ENCODE results near the gene SPDYE11.
"Not testable (repeated sequence)": the region's sequence is repeated elsewhere in the genome, so short reads cannot be mapped to it uniquely, and the experiment has no call there.

Gene SPDYE11, protein sequence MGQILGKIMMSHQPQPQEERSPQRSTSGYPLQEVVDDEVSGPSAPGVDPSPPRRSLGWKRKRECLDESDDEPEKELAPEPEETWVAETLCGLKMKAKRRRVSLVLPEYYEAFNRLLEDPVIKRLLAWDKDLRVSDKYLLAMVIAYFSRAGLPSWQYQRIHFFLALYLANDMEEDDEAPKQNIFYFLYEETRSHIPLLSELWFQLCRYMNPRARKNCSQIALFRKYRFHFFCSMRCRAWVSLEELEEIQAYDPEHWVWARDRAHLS

DNA sequence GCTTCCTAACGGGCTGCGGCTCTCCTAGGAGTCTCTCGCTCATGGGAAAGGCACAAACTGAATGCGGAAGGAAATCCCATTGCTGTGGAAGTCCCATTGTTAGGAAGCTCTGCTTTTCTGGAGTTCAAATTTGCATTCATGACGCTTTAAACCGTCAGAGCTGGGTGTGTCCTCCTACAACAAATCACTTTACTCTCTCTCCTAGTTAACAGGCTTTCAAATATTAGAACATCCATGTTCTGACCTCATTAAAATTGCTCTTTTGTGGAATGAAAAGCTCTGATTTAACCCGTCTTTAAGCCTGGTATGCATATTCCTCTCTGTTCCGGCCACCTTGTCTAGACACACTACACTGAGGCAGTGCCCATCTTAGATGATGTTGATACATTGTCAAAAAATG, at the start of gene SPDYE11:
Gene SPDYE11 (minus strand): TSS at position 101 of the 400 bp plus-strand sequence. CDS start 1,800 bp downstream, outside the sequence.
- DNase-seq (ENCODE audit: low read depth): not testable (repeated sequence)

DNA sequence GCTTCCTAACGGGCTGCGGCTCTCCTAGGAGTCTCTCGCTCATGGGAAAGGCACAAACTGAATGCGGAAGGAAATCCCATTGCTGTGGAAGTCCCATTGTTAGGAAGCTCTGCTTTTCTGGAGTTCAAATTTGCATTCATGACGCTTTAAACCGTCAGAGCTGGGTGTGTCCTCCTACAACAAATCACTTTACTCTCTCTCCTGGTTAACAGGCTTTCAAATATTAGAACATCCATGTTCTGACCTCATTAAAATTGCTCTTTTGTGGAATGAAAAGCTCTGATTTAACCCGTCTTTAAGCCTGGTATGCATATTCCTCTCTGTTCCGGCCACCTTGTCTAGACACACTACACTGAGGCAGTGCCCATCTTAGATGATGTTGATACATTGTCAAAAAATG, 28.2 kb upstream of the SPDYE11 start, which contains the start of gene SPDYE9:
Gene SPDYE9 (minus strand): TSS at position 101 of the 400 bp plus-strand sequence. CDS start 1,800 bp downstream, outside the sequence.
- DNase-seq (ENCODE audit: low read depth): not testable (repeated sequence)

DNA sequence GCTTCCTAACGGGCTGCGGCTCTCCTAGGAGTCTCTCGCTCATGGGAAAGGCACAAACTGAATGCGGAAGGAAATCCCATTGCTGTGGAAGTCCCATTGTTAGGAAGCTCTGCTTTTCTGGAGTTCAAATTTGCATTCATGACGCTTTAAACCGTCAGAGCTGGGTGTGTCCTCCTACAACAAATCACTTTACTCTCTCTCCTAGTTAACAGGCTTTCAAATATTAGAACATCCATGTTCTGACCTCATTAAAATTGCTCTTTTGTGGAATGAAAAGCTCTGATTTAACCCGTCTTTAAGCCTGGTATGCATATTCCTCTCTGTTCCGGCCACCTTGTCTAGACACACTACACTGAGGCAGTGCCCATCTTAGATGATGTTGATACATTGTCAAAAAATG, 28.0 kb downstream of the SPDYE11 start, which contains the start of gene SPDYE8:
Gene SPDYE8 (minus strand): TSS at position 101 of the 400 bp plus-strand sequence. CDS start 1,800 bp downstream, outside the sequence.
- DNase-seq (ENCODE audit: low read depth): not testable (repeated sequence)

DNA sequence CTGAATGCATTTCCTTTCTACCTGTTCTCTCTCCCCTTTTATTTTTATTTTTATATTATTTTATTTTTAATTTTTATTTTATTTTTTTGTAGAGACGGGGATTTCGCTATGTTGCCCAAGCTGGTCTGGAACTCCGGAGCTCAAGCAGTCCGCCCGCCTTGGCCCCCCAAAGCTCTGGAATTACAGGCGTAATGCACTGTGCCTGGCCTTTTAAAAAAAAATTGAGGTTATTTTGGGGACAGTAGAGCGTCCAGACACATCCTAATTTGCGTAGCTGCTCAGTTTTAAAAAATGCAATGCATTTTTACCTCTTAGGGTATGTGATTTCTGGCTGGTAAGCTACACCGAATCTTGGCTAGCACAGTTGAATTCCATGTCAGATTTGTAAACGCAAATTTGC, 51.2 kb downstream of the SPDYE11 start:
- DNase-seq (ENCODE audit: low read depth): not testable (repeated sequence)

DNA sequence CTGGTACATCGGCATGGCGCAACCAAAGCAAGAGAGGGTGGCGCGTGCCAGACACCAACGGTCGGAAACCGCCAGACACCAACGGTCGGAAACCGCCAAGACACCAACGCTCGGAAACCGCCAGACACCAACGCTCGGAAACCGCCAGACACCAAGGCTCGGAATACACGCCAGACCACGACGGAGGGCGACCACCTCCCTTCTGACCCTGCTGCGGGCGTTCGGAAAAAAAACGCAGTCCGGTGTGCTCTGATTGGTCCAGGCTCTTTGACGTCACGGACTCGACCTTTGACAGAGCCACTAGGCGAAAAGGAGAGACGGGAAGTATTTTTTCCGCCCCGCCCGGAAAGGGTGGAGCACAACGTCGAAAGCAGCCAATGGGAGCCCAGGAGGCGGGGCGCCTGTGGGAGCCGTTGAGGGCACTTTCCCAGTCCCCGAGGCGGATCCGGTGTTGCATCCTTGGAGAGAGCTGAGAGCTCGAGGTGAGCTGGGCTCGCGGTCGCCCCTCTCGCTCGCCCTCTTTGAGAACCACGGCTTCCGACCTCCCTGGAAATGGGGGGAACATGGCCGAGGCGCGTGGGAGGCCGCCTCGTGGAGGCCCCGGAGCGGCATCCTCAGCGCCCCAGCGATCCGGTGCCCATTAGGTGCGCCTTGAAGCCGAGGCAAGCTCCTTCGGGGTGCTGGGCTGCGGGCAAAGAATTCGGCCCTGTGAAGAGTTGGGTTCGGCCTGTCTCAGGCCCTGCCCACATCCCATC, 51.8 kb downstream of the SPDYE11 start:
- DNase-seq (ENCODE audit: low read depth): peak; percentile 68

DNA sequence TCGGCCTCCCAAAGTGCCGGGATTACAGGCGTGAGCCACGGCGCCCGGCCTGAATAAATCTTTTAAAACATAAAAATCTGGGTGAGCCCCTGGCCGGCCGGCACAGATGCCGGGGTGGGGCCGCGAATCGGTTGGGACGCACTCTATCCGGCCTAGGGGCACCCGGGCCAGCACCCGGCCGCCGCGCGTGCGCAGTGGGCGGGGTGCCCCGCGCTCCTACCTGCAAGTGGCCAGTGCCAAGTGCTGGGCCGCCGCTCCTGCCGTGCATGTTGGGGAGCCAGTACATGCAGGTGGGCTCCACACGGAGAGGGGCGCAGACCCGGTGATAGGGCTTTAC, 52.4 kb downstream of the SPDYE11 start:
- not testable (repeated sequence) for DNase-seq (ENCODE audit: low read depth)

DNA sequence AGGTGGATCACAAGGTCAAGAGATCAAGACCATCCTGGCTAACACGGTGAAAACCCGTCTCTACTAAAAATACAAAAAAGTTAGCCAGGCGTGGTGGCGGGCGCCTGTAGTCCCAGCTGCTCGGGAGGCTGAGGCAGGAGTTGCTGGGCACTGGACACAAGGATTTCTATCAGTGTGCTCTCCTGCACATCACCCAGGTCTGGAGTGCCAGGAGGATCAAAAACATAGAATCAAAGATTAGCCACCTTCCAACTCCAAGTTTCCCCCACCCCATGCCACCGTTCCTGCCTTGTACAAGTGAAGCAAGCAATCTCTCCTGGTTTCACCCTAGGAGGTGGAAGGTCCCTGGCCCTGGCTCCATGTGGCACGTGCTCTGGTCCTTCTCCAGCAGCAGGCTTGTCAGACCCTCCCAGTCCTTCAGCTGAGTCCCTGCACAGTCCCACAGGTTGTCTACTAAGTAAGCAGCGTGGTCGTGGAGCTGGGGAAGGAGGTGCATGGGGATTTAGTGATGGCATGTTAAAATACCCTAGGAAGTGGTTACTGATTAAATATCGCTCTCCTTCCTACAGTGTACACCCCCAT, 59.7 kb downstream of the SPDYE11 start:
- DNase-seq (ENCODE audit: low read depth): not testable (repeated sequence)

Data from fibroblast of the conjunctiva (primary cell).